Left colon (tissue), 2 donors: ENCODE results near the gene SDHC. TPM values are rescaled to one million over a fixed set of nuclear protein-coding genes. Genes with fewer than 3 reads are reported as not detected.

ENCODE experiments used
- ATAC-seq: fragments of 200-7000 bp; cut with Tn5 transposase; one replicate; pipeline ENCODE4 v1.9.1; 2020; ENCODE audit warnings: mild to moderate bottlenecking, moderate library complexity
- DNase-seq, 2 donors: peaks; one replicate each; pipeline ENCODE4 v3.0.0-alpha.2; 2020
- intact Hi-C, 2 donors: fragments of 100-400 bp; cut with DNase I in 1 of 2; cut with micrococcal nuclease in 1 of 2; formaldehyde crosslinking; loops; one replicate each; pipeline versions ENCODE4 v1.11.2 to v1.14.0; 2022; cut with DNase I, micrococcal nuclease
- long read RNA-seq: library from polyadenylated mRNA; unstranded; transcript quantifications from one replicate; pipeline ENCODE4 v2.0.0, GENCODE V29; 2021
- total RNA-seq, 2 donors: library from RNA; stranded (reverse); fragmentation: NEBNext Ultra II Directional; extraction: Animal tissue kit (Norgen Biotek cat#: 25700); gene quantifications; one replicate each; pipeline ENCODE4 v1.2.1, GENCODE V29; 2021
- donor health status: DM: no; HTN: no; CAD: no.
- donor health status: DM: yes; HTN: yes; CAD: no.

SDHC gene, protein sequence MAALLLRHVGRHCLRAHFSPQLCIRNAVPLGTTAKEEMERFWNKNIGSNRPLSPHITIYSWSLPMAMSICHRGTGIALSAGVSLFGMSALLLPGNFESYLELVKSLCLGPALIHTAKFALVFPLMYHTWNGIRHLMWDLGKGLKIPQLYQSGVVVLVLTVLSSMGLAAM
- 100 to 1,000 TPM; 264 to 266 TPM for total RNA-seq
- long read RNA-seq, full-length matches to known transcripts, result 40 of 52 reads
- long read RNA-seq, partial matches to known transcripts, result 11 of 52 reads
- long read RNA-seq, other reads (novel, unspliced or antisense), result 1 of 52 reads

DNA sequence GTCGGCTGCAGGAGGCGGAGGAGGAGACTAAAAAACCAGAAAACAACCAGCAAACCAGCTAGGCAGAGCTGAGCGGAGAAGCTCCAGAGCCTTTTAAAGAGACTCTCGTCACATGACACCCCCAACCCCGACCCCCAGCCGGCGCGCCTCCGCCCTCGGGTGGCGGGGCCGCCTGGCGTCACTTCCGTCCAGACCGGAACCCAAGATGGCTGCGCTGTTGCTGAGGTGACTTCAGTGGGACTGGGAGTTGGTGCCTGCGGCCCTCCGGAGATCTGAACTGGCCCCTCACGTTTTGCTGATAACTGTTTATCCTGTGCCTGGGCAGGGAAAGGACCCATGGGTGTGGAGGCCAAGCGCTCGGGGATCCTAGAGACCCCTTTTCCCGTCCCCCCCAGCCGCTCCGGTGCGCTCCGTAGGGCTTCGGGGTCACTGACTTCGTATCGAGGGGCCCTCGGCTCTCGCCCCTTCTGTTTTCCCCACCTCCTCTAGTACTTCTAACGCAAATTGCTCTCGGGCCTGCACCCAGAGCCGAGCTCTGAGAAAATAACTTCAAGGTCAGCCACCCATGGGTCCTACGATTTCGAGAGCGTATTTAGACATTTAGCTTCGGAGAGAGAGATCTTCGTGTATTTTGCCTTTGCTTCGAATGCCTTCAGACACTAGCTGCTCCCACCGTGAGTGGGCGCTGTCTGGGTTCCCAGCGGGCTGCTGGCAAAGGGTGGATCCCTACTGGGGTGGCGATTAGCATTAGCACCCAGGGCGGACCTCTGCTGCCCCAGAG, at the start of gene SDHC:
Gene SDHC, plus strand, starts transcription at position 181 of the 781 bp plus-strand sequence. Its CDS starts 25 bp downstream, at position 206.
- DNase-seq (peak; percentile 87 to 91), ATAC-seq (peak; percentile 98)
- intact Hi-C loops, result no loop called here

DNA sequence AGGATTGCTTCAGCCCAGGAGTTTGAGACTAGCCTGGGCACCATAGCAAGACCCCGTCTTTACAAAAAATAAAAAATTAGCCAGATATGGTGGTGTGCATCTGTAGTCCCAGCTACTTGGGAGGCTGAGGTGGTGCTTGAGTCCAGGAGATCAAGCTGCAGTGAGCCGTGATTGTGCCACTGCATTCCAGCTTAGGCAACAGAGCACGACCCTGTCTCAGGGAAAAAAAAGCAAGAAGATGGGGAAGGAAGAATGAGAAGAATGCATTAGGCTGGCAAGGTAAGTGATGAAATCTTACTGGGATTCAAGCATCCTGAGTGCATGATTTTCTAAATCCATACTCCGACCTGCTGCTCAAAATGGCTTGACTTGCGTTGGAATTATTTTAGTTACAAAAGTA, 48.9 kb upstream of the SDHC start:
- intact Hi-C loops, result no loop called here
- DNase-seq (no peak), ATAC-seq (no peak)

DNA sequence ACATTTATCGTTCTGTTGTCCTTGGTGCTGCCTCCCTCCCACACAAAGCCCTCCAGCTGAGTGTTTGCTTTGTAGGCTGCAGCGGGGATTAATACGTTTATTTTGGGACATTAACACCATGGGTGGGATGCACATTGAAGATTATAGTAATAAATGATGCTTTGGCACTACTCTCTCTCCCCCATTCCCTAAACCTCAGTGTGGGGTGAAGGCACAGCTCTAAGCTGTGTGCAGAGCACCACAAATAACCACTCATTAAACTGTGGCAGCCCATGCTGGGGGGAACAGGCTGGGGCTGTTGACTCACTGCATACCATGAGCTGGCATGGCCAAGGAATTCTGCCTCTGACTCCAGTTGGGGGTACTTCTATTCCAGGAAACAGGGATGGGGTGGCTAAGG, 48.0 kb upstream of the SDHC start:
- DNase-seq, result no peak
- intact Hi-C loops, result no loop called here
- no peak for ATAC-seq

DNA sequence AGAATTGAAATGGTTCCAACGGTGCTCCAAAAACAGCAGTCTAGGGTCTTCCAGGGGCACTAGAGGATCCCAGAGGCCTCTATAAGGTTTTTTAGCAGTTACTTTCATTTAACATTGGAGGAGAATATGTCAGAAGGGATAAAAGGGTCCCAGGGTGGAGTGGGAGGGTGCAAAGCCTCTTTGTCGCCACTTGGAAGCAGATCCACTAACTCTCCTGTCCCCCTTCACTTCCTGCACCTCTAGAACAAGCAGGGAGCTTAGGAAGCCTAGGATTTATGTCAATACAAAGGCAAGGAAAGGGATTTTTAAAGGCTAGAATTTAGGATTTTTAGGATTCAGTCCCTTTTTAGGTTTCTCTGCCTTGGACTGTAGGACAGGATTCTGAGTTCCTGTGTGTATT, 47.3 kb upstream of the SDHC start:
- ATAC-seq (no peak), DNase-seq (no peak)
- intact Hi-C loops, result no loop called here

DNA sequence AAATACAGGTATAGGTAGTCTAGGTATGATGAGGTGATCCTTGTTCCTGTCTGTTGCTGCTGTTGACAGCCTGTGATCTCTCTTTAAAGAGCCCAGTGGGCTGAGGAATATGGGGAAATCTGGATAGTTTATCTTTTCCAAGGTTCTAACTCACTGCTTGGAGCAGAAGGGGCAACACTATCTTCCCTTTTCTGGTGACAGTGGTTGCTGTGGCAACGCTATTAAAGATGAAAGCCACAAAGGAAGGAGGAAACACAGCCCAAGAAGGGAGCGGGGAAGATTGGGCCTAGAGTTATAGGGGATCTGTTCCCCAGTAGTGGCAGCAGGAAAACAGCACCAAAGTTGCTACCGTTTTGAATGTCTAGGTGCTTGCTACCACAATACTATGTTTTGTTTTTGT, 46.9 kb upstream of the SDHC start:
- ATAC-seq, result no peak
- no peak for DNase-seq
- intact Hi-C loops, result no loop called here

DNA sequence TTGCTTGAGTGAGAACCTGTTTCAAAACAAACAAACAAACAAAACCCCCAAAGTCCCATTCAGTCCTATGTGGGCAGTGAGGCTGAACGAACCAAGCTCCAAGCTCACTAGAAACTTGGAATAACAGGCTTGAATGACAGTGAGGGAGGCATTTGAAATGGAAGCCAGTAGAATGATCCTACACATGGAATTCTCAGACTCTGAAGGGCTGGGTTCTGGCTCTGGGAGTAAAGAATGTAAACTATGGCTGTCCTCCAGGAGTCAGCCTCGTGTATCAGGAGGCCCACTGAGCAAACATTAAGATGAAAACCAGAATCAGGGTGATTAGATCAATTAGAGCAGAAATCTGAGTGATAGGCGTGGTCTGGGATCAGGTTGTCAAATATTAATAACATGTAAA, 40.8 kb upstream of the SDHC start:
- intact Hi-C loops, result no loop called here
- DNase-seq (no peak), ATAC-seq (no peak)

DNA sequence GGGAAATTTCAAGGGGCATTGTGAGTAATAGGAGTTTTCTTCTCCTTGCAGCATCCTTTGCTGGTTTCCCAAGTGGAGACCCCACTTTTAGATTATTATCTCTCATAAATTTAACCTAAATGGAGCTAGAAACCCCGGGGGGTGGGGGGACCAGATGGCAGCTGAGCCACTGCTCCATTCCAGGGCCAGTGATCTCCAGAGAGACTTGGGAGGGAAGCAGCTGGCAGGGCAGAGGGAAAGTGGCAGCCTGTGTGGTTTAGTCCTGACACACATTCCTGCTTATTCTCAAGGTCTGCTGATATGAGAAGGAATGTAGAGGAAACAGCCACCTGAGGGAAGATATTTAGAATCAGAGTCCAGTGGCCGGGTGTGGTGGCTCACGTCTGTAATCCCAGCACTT, 39.3 kb upstream of the SDHC start:
- intact Hi-C loops, result no loop called here
- DNase-seq (no peak), ATAC-seq (no peak)

DNA sequence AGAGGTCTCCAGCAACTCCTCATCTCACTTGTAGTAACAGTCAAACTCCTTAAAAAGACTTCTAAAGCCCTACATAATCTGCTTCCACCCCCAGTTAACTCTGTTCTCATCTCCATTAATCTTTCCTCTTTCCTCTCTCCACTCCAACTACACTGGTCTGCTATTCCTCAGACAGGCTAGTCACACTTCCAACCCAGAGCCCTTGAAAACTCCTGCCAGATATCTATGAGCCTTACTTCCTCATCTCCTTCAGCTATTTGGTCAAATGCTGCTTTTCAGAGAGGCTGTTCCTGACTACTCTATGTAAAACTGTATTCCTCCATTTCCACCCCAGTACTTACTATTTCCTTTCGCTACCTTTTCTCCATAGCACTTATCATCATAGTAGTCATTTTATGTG, 31.2 kb upstream of the SDHC start:
- DNase-seq (no peak), ATAC-seq (no peak)
- intact Hi-C loops, result no loop called here

DNA sequence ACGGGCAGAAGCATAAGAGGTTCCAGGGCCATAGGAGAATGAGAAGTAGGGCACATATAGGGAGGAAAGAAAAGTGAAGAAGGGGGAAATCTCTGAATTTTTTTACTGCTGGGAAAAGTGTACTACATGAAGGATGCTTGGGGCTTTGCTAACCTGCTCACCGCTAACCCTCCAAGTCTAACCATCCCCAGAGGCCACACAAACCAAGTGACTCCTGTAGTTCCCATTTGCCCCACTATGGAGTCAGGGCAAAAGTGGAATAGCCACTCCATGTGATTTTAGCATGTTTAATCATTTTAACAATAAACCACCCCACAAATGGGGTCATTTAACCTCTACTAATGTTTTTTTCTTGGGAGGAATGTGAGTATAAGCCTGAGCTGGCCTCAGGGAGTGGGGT, 29.1 kb upstream of the SDHC start:
- ATAC-seq (no peak), DNase-seq (no peak)
- intact Hi-C loops, result no loop called here

DNA sequence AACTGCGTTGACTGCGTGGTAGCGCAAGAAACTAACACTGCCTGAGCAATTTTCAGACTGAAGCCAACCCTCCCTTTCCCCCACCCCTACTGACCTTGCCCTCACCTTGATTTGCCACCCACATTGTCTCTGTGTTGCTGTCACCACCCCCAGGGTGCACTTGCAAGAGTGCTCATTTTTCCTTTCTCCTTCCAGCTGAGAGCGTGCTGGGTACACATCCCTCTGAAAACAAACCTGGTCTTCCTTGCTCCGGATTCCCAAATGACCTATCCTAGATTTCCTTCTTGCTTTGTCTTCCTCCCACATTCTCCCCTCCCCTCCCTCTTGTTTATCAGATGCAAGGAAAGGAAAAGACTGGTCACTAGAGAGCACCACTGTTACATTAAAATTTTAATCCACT, 28.7 kb upstream of the SDHC start:
- DNase-seq (no peak), ATAC-seq (no peak)
- intact Hi-C loops, result no loop called here

DNA sequence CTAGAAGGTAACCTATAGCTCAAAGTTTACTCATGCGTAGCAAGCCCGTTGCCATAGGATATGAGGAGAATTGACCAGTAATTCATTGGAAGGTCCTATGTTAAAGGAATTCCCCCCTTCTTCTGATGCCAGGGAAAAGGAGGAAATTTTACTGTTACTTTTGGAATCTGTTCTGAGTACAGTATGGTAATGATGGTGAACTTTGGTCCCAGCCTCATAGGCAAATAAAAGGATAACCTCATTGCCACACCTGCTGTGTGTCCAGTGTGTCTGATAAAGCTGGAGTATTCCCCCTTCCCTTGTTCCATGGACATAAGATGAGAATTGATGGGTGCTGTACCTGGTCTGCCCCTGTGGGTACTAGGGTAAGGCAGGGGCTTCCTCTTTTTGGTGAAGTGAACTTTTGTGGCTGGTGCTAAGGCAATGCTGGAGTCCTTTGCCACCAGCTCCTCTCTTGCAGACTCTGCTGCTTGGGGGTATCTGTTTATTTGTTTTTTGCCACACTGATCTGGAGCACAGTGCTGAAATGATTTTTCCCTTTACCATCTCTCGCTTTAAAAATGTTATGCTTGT, 26.6 kb upstream of the SDHC start:
- no peak for DNase-seq

DNA sequence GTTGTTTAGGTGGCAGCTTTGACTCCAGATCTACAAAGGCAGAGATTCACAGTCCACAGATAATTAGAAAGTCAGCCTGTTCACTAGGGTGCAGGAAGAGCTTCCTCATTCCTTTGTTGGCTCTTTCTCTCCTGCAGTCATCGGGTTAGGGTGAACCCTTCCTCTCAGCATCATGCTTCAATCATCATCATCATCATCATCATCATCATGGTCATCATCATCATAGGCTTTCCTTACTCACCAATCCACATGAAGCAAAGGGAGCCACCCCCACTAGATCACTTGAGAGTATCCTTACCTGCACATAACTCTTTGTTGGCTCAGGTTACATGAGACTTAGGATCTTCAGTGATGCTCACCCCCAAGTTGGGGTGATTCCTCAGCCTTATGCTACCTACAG, 23.4 kb upstream of the SDHC start:
- intact Hi-C loops, result loop anchor here in 1 of 2 donors (5.0 kb wide), 1 partner anchor 63 kb away; the partner anchor contains the start of gene TOMM40L
- no peak for ATAC-seq

More for the DNA sequence above, 26.6 kb upstream of the SDHC start:
- peak; percentile 95 for ATAC-seq
- intact Hi-C loops, result no loop called here

DNA sequence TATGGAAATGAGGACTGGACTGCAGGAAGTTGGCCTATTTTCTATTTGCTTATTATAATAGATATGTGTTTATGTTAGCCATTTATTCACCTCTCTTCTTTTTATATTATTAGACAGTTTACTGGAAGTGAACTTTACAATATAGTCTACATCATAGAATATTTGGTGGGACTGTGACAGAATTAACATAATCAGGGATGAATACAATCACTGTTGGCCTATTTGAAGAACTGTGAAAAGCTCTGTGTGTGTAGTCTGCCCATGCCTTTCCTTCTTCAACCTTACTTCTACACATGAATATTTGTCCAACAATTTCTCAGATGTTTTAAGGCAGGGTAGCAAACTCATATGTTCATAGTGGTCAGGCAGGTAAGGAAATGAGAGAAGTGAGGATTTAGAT, 16.8 kb upstream of the SDHC start:
- intact Hi-C loops, result no loop called here
- ATAC-seq (no peak), DNase-seq (no peak)

More for the DNA sequence above, 23.4 kb upstream of the SDHC start:
- no peak for DNase-seq

DNA sequence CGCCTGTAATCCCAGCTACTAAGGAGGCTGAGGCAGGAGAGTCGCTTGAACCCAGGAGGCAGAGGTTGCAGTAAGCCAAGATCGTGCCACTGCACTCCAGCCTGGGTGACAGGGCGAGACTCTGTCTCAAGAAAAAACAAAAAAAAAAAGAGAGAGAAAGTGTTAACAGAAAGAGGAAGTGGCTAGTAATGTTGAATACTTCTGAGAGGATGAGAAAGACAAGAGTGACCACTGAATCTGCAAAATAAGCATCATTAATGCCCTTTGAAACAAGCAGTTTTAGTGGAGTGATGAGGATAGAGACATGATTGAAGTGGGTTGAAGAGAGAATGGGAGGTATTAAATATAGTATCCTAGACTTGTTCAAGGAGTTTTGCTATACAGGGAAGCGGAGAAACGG, 16.1 kb upstream of the SDHC start:
- DNase-seq (no peak), ATAC-seq (no peak)
- intact Hi-C loops, result no loop called here

DNA sequence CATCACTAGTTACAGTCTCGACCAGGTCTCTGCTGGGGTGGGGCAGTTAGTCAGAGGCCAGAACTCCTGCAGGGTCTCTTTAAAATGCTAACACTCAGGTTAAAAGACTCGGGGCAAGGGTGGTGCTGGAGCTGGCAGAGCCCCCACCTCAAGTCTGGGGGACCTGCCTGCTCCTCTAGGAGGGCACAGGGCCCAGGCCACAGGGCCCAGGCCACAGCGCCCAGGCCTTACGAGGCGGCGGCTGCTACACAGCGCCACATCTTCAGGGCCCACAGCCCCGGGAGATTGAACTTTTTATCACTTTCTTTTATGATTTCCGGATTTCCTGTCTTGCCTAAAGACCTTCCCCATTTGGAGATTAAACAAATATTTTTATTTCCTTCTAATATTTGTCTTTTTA, 14.8 kb upstream of the SDHC start:
- intact Hi-C loops, result no loop called here
- ATAC-seq (no peak), DNase-seq (no peak)

DNA sequence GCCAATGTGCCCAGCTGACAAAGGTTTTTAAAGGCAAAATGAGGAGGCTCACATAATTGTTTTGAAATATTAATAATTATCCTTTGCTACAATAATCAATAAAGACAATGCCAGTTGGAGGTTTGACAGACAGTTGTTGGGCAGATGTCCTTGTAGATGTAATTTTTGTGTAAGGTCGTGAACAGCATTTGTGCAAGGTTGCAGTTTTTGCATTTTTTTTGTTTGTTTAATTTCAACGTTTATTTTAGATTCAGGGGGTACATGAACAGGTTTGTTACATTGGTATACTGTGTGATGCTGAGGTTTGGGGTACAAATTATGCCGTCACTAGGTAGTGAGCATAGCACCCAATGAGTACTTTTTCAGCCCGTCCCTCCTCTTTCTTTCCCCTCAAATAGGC, 13.7 kb upstream of the SDHC start:
- DNase-seq (no peak), ATAC-seq (no peak)
- intact Hi-C loops, result no loop called here

DNA sequence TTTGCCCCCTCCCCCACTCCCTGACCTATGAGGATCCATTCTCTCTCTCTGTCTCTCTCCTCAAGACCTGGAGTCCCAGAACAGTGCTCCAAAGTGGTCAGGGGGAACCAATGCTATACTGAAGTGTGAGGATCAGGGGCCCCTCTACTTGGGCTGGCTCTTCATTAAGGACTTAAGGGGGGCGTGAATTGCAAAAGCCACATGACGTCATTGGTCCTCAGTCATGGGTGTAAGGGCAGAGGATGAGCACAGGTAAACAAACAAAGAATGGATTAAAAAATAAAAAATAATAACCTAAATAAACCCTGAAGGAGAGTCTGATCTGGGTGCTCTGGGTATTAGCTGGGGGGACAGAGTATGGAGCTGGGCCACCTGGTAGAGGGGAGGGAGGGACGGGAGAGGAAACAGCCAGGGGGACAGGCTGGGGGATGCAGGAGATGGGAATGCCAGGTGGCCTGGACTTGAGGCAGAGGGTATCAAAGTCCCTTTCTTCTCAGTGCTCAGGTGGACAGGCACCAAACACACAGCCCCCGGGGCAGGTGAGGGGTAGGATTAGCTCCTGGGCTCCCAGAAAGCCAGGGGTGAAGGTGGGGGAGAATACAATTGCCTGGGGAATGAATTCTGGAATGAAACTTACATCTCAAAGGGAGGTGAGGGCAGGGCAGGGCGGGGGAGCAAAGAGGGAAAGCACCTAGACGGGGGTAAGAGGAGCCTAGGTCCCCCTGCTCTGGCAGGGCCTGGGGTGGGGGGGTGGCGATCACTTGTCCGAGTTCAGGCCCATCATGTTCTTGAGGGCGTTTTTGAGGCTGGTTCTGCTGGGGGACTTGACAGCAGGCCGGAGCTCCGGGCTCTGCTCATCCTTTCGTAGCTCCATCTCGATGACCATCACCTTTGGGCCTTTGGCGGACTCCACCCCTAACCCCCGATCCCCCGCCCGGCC, 9.0 kb upstream of the SDHC start:
- intact Hi-C loops, result no loop called here
- DNase-seq (no peak), ATAC-seq (peak; percentile 11)

DNA sequence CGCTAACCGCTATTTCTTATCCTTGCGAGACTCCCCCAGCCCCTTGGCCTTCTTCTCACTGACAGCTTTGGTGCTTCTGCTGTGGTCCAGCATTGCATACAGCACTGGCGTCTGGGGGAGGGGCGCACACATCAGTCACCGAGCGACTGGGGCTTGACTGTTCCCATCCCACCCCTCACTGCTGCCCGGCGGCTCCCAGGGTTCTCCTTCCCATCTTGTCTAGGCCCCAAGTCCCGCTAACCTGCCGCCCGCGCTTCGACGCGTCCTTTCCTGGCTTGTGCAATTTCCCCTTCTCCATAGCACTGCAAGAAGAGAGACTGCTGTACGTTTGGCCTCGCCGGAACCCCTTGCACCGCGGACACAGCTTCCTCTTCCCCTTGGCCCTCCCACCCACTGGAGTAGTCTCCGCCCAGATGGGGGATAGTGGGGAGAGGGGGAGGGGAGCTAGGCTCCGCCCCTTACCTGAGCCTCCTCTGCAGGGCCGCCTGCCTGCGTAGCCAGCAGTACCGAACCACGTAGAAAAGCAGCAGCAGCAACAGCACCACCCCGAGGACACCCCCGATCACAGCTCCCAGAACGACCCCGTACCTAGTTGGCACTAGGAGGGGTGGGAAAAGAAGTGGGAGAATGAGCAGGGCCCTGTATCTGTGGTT, 8.2 kb upstream of the SDHC start:
- ATAC-seq (peak; percentile 100), DNase-seq (peak; percentile 89)
- intact Hi-C loops, result no loop called here
